Transverse colon (tissue), 3 donors: ENCODE results near the gene ADAM12.

Experiments
- CTCF ChIP-seq, 5 experiments: fragments of 200-600 bp in 3 of 5; fragments of 450-650 bp in 2 of 5; sonication (generic) in 3 of 5; IDR thresholded peaks; 1 replicate in 2 of 5; 2 replicates in 3 of 5; pipeline ENCODE4 v1.5.1; 2016 to 2017; ENCODE audit warnings: antibody characterized with exemption in 5 of 5, inconsistent platforms in 3 of 5, mild to moderate bottlenecking in 2 of 5, moderate library complexity in 1 of 5
- EP300 ChIP-seq: sonication (generic); formaldehyde crosslinking; IDR thresholded peaks from one replicate; pipeline ENCODE4 v1.6.1; 2017; ENCODE audit warnings: antibody characterized with exemption, low read depth
- POLR2A ChIP-seq: fragments of 450-650 bp; IDR thresholded peaks from one replicate; pipeline ENCODE4 v1.6.1; 2016; ENCODE audit warnings: antibody characterized with exemption, mild to moderate bottlenecking, moderate library complexity

- TF ChIP-seq CTCF (IDR thresholded peaks at IDR 0.05) (no peak), EP300 (no peak), POLR2A (no peak)
Observed at GRCh38 chr10:125983656-125984055, 404.6 kb downstream of the ADAM12 start.
